ENCODE data around the gene CT45A2.
"Not testable (repeated sequence)": the region's sequence is repeated elsewhere in the genome, so short reads cannot be mapped to it uniquely, and the experiment has no call there.

CT45A2 gene

GRCh38 chrX:135819912-135820311, at the start of gene CT45A2:
TSS of gene CT45A2 (minus strand) at chrX:135820012. CDS start at chrX:135816265, 3,747 bp downstream.
- DNase-seq: not testable (repeated sequence)

- not testable (repeated sequence) for DNase-seq
These were observed 34.6 kb upstream of the CT45A2 start, which contains the start of gene CT45A8 for GRCh38 chrX:135854438-135854837. TSS of gene CT45A8 (minus strand) at chrX:135854538. CDS start at chrX:135850783, 3,755 bp downstream.

GRCh38 chrX:135837180-135837579, 17.4 kb upstream of the CT45A2 start, which contains the start of gene CT45A7:
TSS of gene CT45A7 (minus strand) at chrX:135837280. CDS start at chrX:135833533, 3,747 bp downstream.
- not testable (repeated sequence) for DNase-seq

- DNase-seq: not testable (repeated sequence)
These were observed 17.1 kb downstream of the CT45A2 start, which contains the start of gene CT45A6 for GRCh38 chrX:135802687-135803086. TSS of gene CT45A6 (minus strand) at chrX:135802787. CDS start at chrX:135798993, 3,794 bp downstream.

- DNase-seq: not testable (repeated sequence)
These were observed 34.4 kb downstream of the CT45A2 start, which contains the start of gene CT45A5 for GRCh38 chrX:135785403-135785802. TSS of gene CT45A5 (minus strand) at chrX:135785503. CDS start at chrX:135781729, 3,774 bp downstream.

GRCh38 chrX:135768091-135768490, 51.7 kb downstream of the CT45A2 start, which contains the start of gene CT45A3:
TSS of gene CT45A3 (minus strand) at chrX:135768191. CDS start at chrX:135764444, 3,747 bp downstream.
- DNase-seq: not testable (repeated sequence)
